Esophagus squamous epithelium (tissue), 5 donors: Measurements from ENCODE around the gene SLC1A7. TPM values are rescaled to one million over a fixed set of nuclear protein-coding genes. Genes with fewer than 3 reads are reported as not detected.
A peak's percentile ranks its signal among the peaks of the same experiment; 100 is the strongest.

Experiments
- DNase-seq: peaks from one replicate; lab custom pipeline; 2025; lab: John Stamatoyannopoulos, UW
- H3K27ac ChIP-seq, 4 donors: fragments of 200-600 bp; sonication (generic); one replicate each; pipeline ENCODE4 v1.5.1; 2016 to 2019; ENCODE audit warnings: mild to moderate bottlenecking in 1 of 4
- H3K27me3 ChIP-seq, 4 donors: fragments of 200-600 bp; sonication (generic); 1 replicate in 3 of 4; 2 replicates in 1 of 4; pipeline versions ENCODE4 v1.5.1 to v1.6.0; 2017 to 2021; ENCODE audit warnings: antibody characterized with exemption in 1 of 4
- H3K36me3 ChIP-seq, 3 donors: fragments of 200-600 bp; sonication (generic); one replicate each; pipeline ENCODE4 v1.5.1; 2016 to 2019
- H3K4me1 ChIP-seq, 3 donors: fragments of 200-600 bp; sonication (generic); one replicate each; pipeline ENCODE4 v1.5.1; 2017 to 2019
- H3K4me3 ChIP-seq, 4 donors: fragments of 200-600 bp; sonication (generic); 1 replicate in 3 of 4; 2 replicates in 1 of 4; pipeline ENCODE4 v1.5.1; 2016 to 2019; ENCODE audit warnings: mild to moderate bottlenecking in 2 of 4, moderate library complexity in 1 of 4
- H3K9me3 ChIP-seq, 3 donors: fragments of 200-600 bp; sonication (generic); one replicate each; pipeline ENCODE4 v1.5.1; 2016 to 2019
- CTCF ChIP-seq, 6 experiments: fragments of 450-650 bp in 4 of 6; fragments of 200-600 bp in 2 of 6; sonication (generic) in 2 of 6; IDR thresholded peaks; one replicate each; pipeline ENCODE4 v1.5.1; 2016 to 2019; ENCODE audit warnings: antibody characterized with exemption in 6 of 6, mild to moderate bottlenecking in 4 of 6, moderate library complexity in 4 of 6
- POLR2A ChIP-seq, 4 donors: fragments of 450-650 bp; IDR thresholded peaks; one replicate each; pipeline ENCODE4 v1.6.1; 2017; ENCODE audit warnings: antibody characterized with exemption in 4 of 4, mild to moderate bottlenecking in 4 of 4, moderate library complexity in 3 of 4
- WGBS, 2 donors: methylation state at CpG; one replicate each; pipeline ENCODE4 v1.1.5; 2018; 5-methylcytosine and 5-hydroxymethylcytosine counted together
- intact Hi-C: fragments of 100-400 bp; cut with DNase I; formaldehyde crosslinking; loops from one replicate; pipeline ENCODE4 v1.15.0; 2022
- total RNA-seq, 4 donors: library from RNA; depleted of rRNA; stranded (reverse); fragments of >200 nt; gene quantifications; one replicate each; pipeline ENCODE4 v1.1.0, GENCODE V29; 2016
- donor health status: DM: yes; HTN: yes; CAD: no.

SLC1A7 gene
- under 1 TPM in 1 of 4 donors, not detected in 3; 0.57 TPM for total RNA-seq

DNA sequence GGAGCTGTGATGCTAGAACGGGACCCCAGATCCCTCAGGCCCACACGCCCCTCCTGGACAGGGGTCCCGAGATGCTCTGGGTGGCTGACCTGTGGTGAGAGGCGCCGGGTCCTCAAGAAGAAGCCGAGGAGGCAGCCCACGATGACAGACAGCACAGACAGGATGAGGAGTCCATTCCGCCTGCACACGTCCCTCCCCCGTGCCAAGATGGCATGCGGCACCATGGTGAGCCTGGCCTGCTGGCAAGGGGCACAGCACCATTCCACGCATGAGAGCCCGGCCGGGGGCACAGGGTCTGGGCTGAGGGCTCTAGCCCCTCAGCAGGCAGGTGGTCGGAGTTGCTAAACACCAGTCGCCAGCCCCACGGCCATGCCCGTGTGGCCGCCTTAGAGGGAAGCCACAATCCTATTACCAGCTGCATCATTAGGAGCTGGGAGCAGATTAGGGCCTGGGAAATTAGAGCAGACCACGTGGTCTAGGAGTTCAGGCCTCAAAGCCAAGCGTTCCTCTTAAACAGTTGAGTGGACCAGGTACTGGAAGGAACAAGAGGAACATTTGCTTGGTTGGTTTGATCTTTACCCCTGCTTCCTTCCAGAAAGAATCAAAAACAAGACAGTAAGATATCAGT is at the start of gene SLC1A7:
SLC1A7 (minus strand) TSS at position 413 of the 628 bp plus-strand sequence; CDS start at position 224, 189 bp downstream.
- Histone ChIP-seq H3K9me3 (peaks cover 0 to 8% (median 3%) of the 10 kb centered on the region in 3 donors), H3K4me3 (no peak within 1 kb of the TSS), H3K4me1 (peaks cover 6 to 42% (median 17%) of the 10 kb centered on the region in 3 donors), H3K27me3 (no peaks in the 10 kb centered on the region), H3K36me3 (no peaks in the 10 kb centered on the region), H3K27ac (peak within 1 kb of the TSS in 3 of 4 donors; percentile 9 to 62 (median 46))
- WGBS, 2 donors, result 43 to 87% methylated on average over 2 to 9 of the region's 21 CpGs
- no peak for TF ChIP-seq POLR2A (IDR thresholded peaks at IDR 0.05)
- TF ChIP-seq CTCF (IDR thresholded peaks at IDR 0.05), result no peak
- no peak for DNase-seq
- intact Hi-C loops, result no loop called here

DNA sequence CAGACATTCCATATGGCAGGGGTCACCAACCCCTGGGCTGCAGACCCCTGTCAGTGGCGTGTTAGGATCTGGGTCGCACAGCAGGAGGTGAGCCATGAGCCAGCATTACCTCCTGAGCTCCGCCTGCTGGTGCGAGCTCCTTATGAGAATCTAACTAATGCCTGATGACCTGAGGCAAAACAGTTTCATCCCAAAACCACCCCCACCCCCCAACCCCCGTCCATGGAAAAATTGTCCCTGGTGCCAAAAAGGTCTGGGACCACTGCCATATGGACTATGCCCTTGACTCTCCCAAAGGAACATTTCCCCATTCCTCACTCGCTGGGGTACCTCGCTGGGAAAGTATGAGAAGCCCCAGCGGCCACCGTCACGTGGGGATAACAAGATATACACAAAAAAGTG is 47.8 kb upstream of the SLC1A7 start:
- H3K4me1 ChIP-seq, result peaks cover 0 to 11% (median 3%) of the 10 kb centered on the region in 3 donors
- 76 to 80% methylated on average over 5 to 8 of the region's 10 CpGs for WGBS, 2 donors
- no peak for TF ChIP-seq POLR2A (IDR thresholded peaks at IDR 0.05)
- no peak for TF ChIP-seq CTCF (IDR thresholded peaks at IDR 0.05)
- DNase-seq, result no peak
- intact Hi-C loops, result no loop called here
- no peaks in the 10 kb centered on the region for H3K9me3 ChIP-seq
- peaks cover 0 to 4% (median 0%) of the 10 kb centered on the region in 4 donors for H3K27me3 ChIP-seq
- H3K36me3 ChIP-seq, result no peaks in the 10 kb centered on the region
- H3K4me3 ChIP-seq, result no peak overlapping the region
- no peak overlapping the region for H3K27ac ChIP-seq

DNA sequence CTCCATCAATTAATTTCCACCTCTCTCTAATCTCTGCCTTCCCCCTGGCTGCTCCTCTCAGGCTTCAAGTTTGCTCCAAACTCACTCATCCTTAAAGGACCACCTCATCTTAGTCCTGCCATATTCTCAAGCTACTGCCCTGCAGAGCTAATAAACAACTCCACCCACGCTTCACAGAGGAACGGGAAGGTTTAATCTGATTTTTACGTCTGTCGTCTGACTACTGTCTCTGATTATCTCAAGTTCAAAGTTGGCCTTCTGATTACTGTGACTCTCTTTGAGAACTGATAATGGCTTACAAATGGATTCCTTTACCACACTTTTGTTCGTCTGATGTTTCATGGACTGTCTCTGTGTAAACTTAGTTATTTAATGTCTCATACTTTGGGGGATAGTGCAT is 46.6 kb upstream of the SLC1A7 start:
- TF ChIP-seq POLR2A (IDR thresholded peaks at IDR 0.05) (no peak), CTCF (IDR thresholded peaks at IDR 0.05) (no peak)
- Histone ChIP-seq H3K27me3 (peaks cover 0 to 4% (median 0%) of the 10 kb centered on the region in 4 donors), H3K9me3 (no peaks in the 10 kb centered on the region), H3K4me3 (no peak overlapping the region), H3K36me3 (no peaks in the 10 kb centered on the region), H3K4me1 (no peaks in the 10 kb centered on the region), H3K27ac (no peak overlapping the region)
- no peak for DNase-seq
- WGBS, 2 donors, result 61 to 77% methylated on average over 5 of the region's 5 CpGs
- intact Hi-C loops, result loop anchor here (10.0 kb wide), 2 partner anchors 284 to 484 kb away; no protein-coding TSS in a partner anchor

DNA sequence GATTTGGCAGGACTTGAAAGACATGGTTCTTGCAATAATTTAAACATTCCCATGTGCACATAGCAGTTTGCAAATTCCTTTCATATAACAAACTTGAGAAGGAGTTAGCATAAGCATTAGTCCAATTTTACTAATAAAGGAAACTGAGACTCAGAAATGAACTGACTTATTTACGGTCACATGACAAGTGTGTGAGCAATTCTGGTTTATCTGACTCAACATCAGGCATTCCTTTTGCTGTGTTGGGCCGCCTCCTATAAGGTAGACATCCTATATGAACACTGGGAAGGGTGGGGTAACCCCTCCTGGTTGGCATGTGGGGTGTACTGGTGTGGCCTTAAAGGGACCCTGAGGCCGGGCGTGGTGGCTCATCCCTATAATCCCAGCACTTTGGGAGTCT is 45.7 kb upstream of the SLC1A7 start:
- no peak for DNase-seq
- 29 to 56% methylated on average over 2 of the region's 4 CpGs for WGBS, 2 donors
- Histone ChIP-seq H3K4me1 (no peaks in the 10 kb centered on the region), H3K9me3 (no peaks in the 10 kb centered on the region), H3K4me3 (no peak overlapping the region), H3K27me3 (peaks cover 0 to 4% (median 0%) of the 10 kb centered on the region in 4 donors), H3K27ac (no peak overlapping the region), H3K36me3 (no peaks in the 10 kb centered on the region)
- TF ChIP-seq POLR2A (IDR thresholded peaks at IDR 0.05), result no peak
- TF ChIP-seq CTCF (IDR thresholded peaks at IDR 0.05), result no peak
- intact Hi-C loops, result loop anchor here (10.0 kb wide), 2 partner anchors 283 to 483 kb away; no protein-coding TSS in a partner anchor

DNA sequence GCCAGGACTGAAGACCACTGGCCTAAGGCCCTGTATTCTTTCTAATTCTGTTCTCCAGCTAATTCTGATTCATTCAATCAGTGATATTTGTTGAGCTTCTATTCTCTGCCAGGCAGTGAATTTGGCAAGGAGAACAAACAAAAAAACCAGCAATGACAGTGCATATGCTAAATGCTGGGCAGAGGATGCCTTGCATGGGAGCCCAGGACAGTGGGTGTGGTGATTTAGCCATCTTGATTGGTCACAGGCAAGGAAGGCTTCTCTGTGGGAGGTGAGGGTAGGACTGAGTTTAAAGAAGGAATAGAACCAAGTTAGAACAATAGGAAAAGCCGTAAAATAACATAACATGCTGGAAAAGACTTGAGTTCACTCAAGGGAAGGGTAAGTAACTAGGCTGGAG is 45.0 kb upstream of the SLC1A7 start:
- peaks cover 0 to 6% (median 2%) of the 10 kb centered on the region in 3 donors for H3K4me1 ChIP-seq
- no peak for TF ChIP-seq POLR2A (IDR thresholded peaks at IDR 0.05)
- no peak for TF ChIP-seq CTCF (IDR thresholded peaks at IDR 0.05)
- WGBS, 2 donors, result 77 to 82% methylated on average over 1 of the region's 1 CpG
- H3K27ac ChIP-seq, result no peak overlapping the region
- peaks cover 0 to 4% (median 0%) of the 10 kb centered on the region in 4 donors for H3K27me3 ChIP-seq
- no peaks in the 10 kb centered on the region for H3K9me3 ChIP-seq
- no peak overlapping the region for H3K4me3 ChIP-seq
- DNase-seq, result no peak
- no peaks in the 10 kb centered on the region for H3K36me3 ChIP-seq
- intact Hi-C loops, result loop anchor here (10.0 kb wide), 2 partner anchors 283 to 483 kb away; no protein-coding TSS in a partner anchor
